ENCODE results near the gene RACGAP1.

The RACGAP1 gene

DNA sequence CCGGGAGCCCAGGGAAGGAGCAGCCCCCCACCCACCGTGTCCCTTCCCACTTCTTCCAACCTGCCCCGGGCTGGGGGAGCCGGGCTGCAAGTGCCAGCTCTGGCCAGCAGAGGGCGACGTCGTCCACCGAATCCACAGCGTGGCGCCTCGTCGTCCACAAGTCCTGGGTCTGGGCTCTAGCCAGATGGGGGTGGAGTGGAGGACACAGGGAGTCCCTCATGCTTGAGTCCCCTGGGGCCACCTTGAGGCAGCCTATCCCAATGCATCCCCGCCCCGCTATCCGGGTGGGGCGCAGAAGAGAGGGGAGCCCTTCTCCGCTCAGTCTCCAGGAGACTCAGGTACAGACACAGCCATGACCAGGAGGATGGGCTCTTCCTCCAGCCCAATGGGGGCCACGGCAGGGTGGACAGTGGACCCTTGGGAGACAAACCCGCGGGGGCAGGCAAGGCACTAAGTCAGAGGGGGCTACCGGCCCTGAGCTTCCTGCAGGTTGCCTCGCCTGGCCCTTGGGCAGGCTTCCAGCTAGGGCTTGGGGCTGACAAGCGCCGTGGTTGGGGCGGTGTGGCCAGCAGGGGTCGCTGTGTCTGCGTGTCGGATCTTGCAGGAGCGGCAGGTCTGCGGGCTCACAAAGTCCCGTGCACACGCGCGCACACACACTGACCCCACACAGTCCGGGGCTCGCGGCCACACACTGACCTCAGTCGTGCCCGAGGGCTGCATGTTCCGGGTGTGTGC, 58.1 kb downstream of the RACGAP1 start:
- peak; percentile 72 to 90 for DNase-seq

DNA sequence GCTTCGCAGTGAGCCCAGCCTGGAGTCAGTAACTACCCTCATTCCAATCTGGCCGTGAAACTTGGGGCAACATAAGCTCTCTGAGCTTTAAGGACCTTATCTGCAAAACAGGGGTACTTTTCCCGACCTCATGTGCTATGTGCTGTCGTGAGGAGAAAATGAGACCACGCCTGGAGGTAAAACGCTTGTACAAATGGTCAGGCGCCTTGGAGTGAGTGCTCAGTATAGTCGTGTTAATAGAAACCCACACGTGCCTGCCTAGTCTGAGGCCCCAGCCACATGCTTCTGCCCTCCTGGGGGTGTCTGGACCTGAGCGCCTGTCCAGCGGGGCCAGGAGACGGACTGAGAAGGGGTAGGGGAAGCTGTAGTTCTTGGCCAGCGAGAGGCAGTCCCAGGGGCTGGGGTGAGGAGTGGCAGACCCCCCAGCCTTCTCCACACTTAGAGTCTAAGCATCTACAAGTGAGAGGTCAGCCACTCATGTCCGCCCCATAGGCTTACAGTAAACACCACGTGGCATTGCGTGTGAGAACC, 58.7 kb downstream of the RACGAP1 start:
- no peak for DNase-seq

DNA sequence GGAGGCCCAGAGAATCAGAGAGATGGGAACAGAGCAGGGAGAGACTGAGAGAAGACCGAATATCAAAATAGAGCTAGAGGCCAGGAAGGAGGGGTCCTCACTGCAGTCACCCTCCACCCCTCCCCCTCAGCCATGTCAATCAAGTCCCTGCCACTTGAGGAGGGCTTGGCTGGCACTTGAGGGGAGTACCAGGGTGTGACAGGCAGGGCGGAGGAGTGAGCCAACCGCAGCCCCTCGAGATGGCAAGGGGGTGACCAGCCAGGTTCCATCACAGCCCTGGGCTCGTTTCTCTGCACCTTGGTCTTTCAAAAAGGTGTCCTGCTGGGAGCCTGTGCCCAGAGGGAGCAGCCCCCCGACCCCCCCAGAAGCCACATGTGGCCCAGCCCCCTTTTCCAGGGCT, 59.5 kb downstream of the RACGAP1 start:
- no peak for DNase-seq

DNA sequence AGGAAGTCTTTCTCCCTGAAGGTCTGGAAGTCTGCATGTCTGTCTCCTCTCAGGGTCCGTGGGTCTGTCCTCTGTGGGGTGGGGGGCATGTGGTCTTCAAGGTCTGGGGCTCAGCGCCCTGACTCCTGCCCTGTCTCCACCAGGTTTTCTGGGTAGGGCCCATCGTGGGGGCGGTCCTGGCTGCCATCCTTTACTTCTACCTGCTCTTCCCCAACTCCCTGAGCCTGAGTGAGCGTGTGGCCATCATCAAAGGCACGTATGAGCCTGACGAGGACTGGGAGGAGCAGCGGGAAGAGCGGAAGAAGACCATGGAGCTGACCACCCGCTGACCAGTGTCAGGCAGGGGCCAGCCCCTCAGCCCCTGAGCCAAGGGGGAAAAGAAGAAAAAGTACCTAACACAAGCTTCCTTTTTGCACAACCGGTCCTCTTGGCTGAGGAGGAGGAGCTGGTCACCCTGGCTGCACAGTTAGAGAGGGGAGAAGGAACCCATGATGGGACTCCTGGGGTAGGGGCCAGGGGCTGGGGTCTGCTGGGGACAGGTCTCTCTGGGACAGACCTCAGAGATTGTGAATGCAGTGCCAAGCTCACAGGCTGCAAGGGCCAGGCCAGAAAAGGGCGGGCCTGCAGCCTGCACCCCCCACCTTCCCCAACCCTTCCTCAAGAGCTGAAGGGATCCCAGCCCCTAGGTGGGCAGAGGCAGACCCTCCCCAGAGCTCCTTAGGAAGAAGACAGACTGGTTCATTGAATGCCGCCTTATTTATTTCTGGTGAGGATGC, 60.3 kb downstream of the RACGAP1 start:
- DNase-seq: no peak

DNA sequence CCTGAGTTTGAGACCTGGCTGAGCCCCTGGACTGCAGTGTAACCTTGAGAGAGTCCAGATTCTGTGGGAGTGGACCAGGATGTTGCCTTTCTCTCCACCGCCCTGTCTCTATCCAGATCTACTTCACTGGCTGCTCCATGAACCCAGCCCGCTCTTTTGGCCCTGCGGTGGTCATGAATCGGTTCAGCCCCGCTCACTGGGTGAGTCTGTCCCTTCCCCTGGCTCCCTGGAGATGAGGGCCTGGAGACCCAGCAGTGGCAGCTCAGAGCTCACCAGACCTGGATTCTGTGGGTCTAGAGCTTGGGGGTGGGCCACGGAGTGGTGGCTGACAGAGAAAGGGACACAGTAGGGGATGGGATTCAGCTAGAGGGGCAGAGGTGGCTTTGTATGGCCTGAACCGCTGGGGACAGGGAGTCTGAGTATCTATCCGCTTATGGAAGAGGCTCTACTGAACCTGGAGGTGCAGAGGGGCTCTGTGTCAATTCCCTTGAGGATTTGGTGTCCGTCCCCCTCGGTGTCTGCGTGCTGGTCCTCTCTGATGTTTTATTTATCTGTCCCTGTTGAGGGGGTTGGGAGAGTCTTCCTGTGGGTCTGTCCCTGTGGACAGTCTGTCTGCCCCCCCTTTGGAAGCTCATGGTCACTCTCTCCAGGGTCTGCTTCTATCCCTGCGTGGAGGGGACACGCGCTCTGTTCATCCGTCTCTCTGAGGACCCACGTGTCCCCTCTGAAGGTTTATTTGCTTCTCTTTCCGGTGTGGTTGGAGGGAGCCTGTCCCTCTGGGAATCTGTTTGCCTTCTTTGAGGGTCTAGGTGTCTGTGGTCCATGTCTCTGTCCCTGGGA, 61.1 kb downstream of the RACGAP1 start:
- DNase-seq: no peak

DNA sequence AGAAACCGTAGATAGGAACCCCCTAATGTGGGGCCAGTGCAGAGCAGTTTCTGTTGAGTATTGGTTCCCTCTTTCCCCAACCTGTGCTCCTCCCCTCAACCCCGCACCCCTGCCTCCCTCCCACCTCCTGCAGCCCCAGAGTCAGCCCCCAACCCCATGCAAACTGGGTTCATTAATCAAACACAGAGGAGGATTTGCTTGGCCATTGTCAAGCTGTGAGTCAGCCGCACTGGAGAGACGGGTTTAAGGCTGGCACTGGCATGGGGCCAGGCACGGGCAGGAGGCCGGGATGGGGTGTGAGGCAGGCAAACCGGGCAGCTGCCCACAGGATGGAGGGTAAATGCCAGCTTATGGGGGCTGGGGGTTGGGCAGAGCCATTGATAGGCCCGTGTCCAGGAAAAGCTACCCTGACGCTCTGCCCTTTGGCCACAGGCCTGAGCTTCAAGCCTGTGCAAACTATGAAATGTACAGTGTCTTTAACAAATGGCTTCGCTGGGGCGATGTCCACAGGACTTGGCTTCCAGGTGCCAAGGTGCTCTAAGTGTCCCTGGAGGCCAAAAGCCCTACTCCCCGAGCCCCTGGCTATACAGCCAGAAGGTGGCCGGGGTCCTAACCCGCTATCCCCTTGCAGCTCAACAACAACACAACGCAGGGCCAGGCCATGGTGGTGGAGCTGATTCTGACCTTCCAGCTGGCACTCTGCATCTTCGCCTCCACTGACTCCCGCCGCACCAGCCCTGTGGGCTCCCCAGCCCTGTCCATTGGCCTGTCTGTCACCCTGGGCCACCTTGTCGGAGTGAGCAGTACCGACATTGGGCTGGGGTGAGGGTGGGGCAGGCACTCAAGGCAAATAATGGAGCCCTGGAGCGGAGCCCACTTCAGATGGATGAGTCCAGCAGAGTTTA, 62.2 kb downstream of the RACGAP1 start:
- DNase-seq: peak in 1 of 2 experiments; percentile 79

DNA sequence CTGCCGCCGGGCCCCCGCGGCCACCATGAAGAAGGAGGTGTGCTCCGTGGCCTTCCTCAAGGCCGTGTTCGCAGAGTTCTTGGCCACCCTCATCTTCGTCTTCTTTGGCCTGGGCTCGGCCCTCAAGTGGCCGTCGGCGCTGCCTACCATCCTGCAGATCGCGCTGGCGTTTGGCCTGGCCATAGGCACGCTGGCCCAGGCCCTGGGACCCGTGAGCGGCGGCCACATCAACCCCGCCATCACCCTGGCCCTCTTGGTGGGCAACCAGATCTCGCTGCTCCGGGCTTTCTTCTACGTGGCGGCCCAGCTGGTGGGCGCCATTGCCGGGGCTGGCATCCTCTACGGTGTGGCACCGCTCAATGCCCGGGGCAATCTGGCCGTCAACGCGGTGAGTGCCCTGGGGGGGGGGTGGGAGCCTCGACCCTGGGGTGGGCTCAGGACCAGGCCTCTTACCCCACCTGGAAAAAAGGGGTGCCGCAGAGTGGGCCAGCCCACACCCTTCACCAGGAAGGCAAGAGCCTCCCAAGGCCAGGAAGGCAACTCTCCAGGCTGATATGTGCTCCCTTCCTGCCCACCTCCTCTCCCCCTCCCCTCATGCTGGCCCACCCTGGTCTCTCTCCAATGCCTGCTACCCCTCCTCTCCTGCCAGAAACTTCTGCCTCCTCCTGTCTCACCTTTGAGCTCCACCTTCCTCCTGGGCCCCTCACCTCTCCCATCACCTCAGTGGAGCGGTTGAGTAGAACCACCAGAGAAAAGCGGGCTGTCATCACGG, 63.1 kb downstream of the RACGAP1 start:
- DNase-seq: no peak

DNA sequence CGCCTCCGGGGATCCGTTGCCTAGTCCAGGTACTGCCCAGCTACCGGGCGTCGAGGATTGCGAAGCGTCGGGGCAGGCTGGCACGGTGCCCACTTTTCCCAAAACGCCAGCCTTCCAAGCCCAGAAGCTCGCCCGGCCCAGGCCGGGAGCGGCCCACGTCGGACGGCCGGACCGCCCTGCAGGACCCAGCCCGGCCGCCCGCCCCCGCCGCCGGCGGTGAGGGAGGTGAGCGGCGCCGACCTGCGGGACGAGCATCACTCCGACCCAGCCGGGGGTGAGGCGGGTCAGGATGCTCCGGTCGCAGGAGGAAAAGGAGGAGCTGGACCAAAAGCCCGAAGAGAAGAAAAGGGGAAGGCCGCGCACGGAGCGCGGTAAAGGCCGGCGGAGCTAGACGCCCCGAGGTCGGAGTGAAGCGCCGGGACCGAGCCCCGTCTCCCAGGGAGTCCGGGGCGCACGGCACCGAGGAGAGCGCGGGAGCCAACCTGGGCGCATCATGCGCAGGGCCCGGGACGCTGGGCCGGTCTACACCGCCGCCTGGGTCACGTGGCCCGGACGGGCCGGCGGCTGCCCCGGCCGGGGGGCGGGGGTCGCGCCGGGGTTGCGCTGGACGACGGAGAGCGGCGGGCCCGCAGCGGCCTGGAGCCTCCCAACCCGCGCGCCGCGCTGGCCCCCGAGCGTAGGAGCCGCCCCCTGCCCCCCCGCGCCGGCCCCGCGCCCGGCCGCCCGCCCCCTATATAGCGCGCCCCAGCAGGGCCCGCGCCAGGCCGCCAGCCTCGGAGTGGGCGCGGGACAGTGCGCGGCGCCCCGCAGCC, 64.0 kb downstream of the RACGAP1 start, which contains the start of gene AQP5:
TSS of gene AQP5 (plus strand) at position 762 of the 812 bp plus-strand sequence. CDS start 146 bp downstream, outside the sequence.
- DNase-seq: no peak

DNA sequence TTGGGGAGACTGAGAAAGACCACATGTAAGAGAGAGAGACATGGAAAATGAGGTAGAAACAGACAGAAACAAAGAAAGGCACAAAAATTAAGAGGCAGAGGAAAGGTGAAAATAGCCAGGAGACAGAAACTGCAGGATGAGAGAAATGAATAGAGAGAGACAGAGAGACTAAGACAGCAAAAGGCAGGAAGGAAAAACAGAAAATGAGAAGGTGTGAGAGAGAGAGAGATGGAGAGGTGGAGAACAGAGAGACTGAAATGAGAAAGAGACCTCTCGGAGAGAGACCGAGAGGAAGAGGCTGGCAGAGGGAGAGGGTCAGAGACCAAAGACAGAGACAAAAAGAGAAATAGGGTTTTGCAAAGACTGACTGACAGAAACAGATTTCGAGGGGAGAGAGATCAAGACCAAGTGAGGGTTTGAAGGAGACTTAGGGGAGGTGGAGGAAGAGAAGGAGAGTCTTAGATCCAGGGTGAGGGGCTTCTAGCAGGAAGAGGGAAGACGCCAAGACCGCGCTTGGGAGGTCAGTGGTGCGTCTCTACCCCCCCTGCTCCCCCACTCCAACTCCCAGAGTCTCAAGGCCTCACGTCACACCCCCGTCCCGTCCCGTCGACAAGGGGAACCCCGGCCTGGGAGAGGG, 64.7 kb downstream of the RACGAP1 start:
- no peak for DNase-seq

DNA sequence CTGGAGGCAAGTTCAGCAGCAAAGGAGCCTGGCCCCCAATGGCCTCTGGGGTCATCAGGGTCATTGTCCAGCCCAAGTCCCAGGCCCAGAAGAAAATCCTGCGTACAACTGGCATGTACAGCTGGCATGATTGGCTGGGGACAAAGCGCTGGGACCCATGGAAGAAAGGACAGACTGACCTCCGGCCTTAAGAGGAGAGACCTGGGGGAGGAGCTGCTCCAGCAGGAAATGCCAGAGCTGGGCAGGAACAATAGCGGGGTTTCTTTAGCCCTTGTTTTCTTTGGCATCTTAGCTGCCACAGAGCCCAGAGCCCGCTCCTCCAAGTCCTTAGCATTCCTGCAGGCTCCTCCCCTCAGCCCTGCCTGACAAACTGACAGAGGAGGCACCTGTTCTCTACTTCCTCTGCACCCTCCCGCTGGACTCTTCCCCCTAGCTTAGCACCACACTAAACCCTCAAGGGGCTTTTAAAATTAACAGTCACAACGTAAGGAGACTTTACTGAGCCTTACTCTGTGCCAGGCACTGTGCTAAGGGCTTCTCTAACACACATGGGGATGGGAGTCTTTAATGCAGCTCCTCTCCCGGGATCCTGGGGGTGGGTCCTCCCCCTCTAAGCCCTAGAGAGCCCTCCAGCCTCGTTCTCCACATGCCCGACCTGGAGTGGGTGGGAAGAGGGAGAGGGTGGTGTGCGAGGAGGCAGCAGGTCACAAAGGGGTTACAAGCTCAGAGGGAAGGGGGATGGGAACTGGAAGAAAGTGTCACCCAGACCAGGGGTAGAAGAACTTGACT, 65.4 kb downstream of the RACGAP1 start:
- DNase-seq: no peak

DNA sequence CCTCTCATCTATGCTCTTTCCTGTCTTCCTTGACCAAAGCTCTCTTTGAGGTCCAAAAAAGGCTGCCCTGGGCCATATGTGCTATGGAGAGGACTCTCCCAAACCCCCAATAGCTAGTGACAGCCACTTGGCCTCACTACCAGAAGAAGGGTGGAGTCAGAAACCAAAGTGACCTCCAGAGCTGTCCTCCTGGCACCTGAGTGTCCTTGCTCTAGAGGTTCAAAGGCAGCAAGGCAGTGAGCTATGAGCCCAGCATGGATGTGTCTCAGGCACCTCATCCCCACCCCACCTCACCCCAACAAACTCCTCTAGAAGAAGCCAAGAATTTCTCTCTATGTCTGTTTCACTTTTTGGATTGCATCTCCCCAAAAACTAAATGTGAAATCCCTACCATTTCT, 67.7 kb downstream of the RACGAP1 start:
- no peak for DNase-seq

DNA sequence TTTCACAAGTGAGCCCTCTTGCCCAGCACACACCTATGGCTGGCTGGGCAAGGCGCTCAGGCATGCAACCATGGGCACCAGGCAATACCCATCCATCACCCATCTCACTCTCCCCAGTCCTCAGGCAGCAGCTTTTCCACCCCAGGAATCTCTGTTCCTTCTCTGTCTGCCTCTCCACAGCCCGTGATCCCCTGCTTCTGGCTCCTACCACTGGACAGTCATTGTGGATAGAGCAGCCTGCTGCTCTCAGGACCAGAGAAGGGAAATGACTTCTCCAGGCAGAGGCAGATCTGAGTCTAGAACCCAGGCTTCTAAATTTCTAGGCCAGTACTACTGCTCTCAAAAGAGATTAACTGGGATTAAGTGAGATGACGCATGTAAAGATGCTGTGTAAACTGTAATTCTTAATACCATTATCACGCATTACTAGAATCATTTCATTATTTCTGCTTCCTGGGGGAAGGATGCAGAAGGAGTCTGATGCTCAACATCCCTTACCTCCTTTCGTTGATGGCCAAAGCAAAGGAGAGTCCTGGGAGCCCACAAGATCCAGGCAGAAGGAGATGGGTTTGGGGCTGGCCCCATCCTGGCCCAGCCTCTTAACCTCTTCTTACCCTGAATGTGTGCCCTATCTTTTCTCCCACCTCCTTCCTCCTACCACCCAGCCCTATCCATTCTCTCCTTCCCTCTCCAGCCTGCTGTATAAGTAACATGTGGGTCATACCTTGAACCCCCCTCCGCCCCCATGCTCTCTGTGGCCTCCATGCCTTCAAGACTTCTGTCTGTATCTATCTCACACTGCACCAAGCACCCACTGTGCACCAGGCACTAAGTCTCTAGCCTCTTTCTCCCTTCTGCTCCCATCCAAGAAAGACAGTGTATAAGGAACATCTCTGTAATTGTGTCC, 68.4 kb downstream of the RACGAP1 start:
- DNase-seq: no peak

DNA sequence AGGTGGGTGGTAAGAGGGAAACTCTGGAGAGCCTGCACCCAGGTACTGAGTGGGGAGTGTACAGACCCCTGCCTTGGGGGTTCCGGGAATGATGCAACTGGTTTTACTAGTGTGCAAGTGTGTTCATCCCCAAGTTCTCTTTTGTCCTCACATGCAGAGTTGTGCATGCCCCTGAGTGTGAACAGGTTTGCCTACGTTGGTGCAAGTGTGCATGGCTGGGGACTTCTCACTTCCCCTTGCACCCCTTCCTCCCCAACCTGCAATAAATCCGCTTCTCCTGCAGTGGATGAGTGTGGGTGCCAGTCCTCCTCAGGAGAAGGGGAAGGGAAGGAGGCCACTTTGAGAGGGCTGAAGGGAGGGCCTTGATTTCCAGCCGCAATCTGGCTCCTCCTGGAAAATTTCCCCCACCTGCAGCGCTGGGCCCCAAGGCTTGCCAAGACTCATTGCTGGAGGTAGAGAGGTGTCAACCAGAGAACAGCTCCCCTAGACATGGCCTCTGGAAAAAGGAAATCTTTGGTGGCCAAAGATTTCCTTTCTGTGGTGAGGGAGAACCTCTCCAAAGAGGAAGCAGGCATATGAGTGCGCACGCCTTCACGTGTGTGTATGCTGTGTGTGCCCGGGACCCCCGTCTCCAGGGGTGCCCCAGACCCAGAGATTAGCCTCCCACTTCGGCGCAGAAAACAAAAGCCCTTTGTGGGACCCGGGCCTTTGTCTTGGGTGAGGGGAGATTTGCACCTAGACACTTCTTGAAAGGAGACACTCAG, 69.2 kb downstream of the RACGAP1 start:
- no peak for DNase-seq

DNA sequence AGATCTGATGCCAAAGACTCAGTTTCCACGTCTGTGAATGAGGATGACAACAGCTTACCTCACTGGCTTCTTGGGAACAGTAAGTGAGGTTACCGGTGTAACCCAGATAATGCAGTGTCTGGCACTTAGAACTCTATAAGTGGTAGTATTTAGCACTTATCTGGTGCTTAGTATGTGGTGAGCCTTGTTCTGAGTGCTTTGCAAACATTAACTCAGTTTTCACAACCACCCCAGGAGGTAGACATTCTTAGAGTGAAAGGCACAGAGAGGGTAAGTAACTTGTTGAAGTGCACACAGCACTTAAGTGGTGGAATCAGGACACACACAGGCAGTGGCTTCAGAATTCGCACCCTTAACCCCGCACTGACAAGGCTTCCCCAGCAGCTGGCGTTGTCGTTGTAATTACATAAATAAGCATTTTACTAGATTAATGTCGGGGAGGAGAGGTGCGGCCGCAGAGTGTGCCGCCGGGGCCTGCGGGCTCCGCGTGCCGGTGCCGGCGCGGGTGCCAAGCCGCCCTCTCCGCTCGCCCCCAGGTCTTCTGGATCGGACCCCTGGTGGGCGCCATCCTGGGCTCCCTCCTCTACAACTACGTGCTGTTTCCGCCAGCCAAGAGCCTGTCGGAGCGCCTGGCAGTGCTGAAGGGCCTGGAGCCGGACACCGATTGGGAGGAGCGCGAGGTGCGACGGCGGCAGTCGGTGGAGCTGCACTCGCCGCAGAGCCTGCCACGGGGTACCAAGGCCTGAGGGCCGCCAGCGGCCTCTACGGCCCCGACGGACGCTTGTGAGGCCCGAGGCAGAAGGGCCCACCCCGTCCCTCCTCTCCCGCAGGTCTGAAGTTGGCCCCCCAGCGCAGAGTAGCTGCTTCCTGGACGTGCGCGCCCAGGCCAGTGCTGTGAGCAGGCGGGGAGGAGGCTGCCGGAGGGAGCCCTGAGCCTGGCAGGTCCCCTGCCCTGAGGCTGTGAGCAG, 70.1 kb downstream of the RACGAP1 start:
- no peak for DNase-seq

DNA sequence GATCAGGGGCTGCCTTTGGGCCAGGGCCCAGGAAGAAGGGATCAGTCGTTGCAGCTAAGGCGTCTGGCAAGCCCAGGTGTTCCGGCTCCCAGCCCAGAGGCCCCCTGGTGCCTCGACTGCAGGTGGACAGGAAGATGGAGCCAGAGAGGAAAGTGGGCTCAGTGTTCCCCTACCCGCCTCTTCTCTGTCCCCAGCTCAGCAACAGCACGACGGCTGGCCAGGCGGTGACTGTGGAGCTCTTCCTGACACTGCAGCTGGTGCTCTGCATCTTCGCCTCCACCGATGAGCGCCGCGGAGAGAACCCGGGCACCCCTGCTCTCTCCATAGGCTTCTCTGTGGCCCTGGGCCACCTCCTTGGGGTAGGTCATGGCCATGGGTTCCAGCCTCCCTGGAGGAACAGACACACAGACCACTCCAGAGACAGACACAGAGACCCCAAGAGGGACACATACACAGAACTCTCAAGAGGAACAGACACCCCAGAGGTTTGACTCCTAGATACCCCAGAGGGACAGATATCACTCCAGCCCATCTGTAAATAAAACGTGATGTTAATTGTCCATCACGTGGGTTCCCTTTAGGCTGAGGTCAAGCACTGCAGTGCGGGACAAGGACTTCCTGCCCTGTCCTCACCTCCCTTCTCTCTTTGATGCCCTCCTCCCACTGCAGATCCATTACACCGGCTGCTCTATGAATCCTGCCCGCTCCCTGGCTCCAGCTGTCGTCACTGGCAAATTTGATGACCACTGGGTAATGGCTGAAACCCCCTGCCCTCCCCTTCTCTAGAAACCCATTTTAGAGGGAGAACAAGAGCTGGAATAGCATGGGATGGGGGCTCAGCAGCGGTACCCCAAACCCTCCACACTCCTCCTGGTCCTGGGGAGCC, 71.1 kb downstream of the RACGAP1 start:
- DNase-seq: no peak

All from NCI-H446 (cell line).